T-helper 1 cell treated with Interleukin-12 subunit alpha and Interleukin-12 subunit beta and Interleukin-4 antibody, amounts not matched to agents 30 μg/mL and 1 μg/mL, for 36 hours (primary cell): ENCODE results near the gene NUP160.
"Not testable (repeated sequence)": the region's sequence is repeated elsewhere in the genome, so short reads cannot be mapped to it uniquely, and the experiment has no call there.

Source experiments
- H3K27ac Mint-ChIP-seq: one replicate; pipeline ENCODE4 v1.8.0; 2021; ENCODE audit warnings: mild to moderate bottlenecking, mixed read lengths
- H3K27me3 Mint-ChIP-seq: one replicate; pipeline ENCODE4 v1.8.0; 2021; ENCODE audit warnings: low read depth, mixed read lengths
- H3K36me3 Mint-ChIP-seq: one replicate; pipeline ENCODE4 v1.8.0; 2021; ENCODE audit warnings: low read depth, mixed read lengths
- H3K4me1 Mint-ChIP-seq: one replicate; pipeline ENCODE4 v1.8.0; 2021; ENCODE audit warnings: low read depth, mixed read lengths
- H3K4me3 Mint-ChIP-seq: one replicate; pipeline ENCODE4 v1.8.0; 2021; ENCODE audit warnings: mild to moderate bottlenecking, moderate library complexity, mixed read lengths
- H3K9me3 Mint-ChIP-seq: one replicate; pipeline ENCODE4 v1.8.0; 2021; ENCODE audit warnings: mixed read lengths

The NUP160 gene

GRCh38 chr11:47850337-47850736, 2.2 kb upstream of the NUP160 start:
- peak overlapping the region; percentile 50 for H3K4me3 Mint-ChIP-seq
- no peaks in the 10 kb centered on the region for H3K27me3 Mint-ChIP-seq
- peak overlapping the region; percentile 78 for H3K27ac Mint-ChIP-seq
- H3K36me3 Mint-ChIP-seq: peaks cover 17% of the 10 kb centered on the region
- H3K4me1 Mint-ChIP-seq: peaks cover 31% of the 10 kb centered on the region
- no peaks in the 10 kb centered on the region for H3K9me3 Mint-ChIP-seq

- Mint-ChIP-seq H3K4me1 (peaks cover 31% of the 10 kb centered on the region), H3K4me3 (peak overlapping the region; percentile 97), H3K27ac (peak overlapping the region; percentile 98)
These were observed 578 bp upstream of the NUP160 start for GRCh38 chr11:47848700-47849155.

DNA sequence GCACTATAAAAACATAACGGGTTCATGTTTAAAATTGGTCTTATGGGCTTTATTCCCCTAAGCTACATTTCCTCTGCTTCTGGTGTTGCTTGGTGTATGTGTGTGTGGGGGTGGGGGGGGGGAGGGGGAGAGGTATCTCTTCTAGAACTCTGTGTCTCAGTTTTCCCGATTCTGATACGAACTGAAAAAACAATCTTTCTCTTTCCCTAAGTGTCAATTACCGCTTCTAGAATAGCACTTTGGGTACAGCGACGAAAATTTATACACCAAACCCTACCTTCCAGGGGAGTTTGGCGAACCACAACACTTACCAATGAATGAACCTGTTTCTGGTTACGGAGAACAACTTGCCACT, 636 bp downstream of the NUP160 start:
- H3K27ac Mint-ChIP-seq: peak overlapping the region; percentile 98
- peaks cover 31% of the 10 kb centered on the region for H3K4me1 Mint-ChIP-seq
- no peaks in the 10 kb centered on the region for H3K27me3 Mint-ChIP-seq
- peaks cover 20% of the 10 kb centered on the region for H3K36me3 Mint-ChIP-seq
- H3K4me3 Mint-ChIP-seq: peak overlapping the region; percentile 97
- no peaks in the 10 kb centered on the region for H3K9me3 Mint-ChIP-seq

More at GRCh38 chr11:47848700-47849155, 578 bp upstream of the NUP160 start:
- Mint-ChIP-seq H3K27me3 (no peaks in the 10 kb centered on the region), H3K36me3 (peaks cover 20% of the 10 kb centered on the region), H3K9me3 (no peaks in the 10 kb centered on the region)

DNA sequence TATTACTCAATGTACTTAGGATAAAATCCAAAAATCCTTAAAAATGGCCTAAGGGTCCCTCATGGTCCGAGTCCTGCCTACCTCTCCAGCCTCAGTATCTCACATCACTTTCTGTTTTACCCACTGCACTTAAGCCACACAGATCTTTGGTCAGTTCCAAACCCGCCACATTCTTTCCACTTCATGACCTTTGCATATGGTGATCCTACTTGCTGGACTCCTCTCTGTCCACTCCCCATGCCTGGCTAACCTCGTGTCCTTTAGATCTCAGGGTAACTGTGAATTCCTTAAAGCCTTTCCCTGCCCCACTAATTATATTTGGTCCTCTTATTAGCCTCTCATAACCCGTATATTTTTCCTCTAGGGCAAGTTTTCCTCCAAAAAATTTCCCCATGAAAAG, 1.2 kb downstream of the NUP160 start:
- peak overlapping the region; percentile 98 for H3K27ac Mint-ChIP-seq
- peak overlapping the region; percentile 97 for H3K4me3 Mint-ChIP-seq
- H3K36me3 Mint-ChIP-seq: peaks cover 20% of the 10 kb centered on the region
- H3K9me3 Mint-ChIP-seq: no peaks in the 10 kb centered on the region
- H3K4me1 Mint-ChIP-seq: peaks cover 31% of the 10 kb centered on the region
- H3K27me3 Mint-ChIP-seq: no peaks in the 10 kb centered on the region

GRCh38 chr11:47843361-47844055, 4.6 kb downstream of the NUP160 start:
- Mint-ChIP-seq H3K27ac (no peak overlapping the region), H3K4me3 (no peak overlapping the region), H3K36me3 (peaks cover 21% of the 10 kb centered on the region), H3K9me3 (no peaks in the 10 kb centered on the region), H3K27me3 (no peaks in the 10 kb centered on the region), H3K4me1 (peaks cover 10% of the 10 kb centered on the region)

GRCh38 chr11:47842749-47843148, 5.4 kb downstream of the NUP160 start:
- H3K9me3 Mint-ChIP-seq: no peaks in the 10 kb centered on the region
- peaks cover 10% of the 10 kb centered on the region for H3K4me1 Mint-ChIP-seq
- no peak overlapping the region for H3K27ac Mint-ChIP-seq
- H3K4me3 Mint-ChIP-seq: no peak overlapping the region
- peaks cover 23% of the 10 kb centered on the region for H3K36me3 Mint-ChIP-seq
- H3K27me3 Mint-ChIP-seq: no peaks in the 10 kb centered on the region

DNA sequence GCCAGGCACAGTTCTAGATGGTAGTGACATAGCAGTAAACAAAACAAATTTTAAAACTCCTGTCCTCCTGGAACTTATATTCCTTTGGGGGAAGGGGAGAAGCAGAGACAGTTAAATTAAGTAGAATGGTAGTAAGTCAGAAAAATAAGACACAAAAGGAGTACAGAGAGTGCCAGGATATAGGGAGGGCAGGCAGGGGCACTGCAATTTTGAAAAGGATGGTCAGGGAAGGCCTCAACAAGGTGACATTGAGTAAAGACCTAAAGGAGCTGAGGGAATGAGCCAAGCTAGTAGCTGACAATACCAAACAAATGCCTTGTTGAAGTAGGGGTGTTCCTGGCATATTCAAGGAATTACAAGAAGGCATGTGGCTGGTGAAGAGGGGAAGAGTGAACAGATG, 10.2 kb downstream of the NUP160 start:
- no peaks in the 10 kb centered on the region for H3K9me3 Mint-ChIP-seq
- no peaks in the 10 kb centered on the region for H3K27me3 Mint-ChIP-seq
- no peak overlapping the region for H3K4me3 Mint-ChIP-seq
- no peaks in the 10 kb centered on the region for H3K4me1 Mint-ChIP-seq
- H3K27ac Mint-ChIP-seq: no peak overlapping the region
- peaks cover 32% of the 10 kb centered on the region for H3K36me3 Mint-ChIP-seq

DNA sequence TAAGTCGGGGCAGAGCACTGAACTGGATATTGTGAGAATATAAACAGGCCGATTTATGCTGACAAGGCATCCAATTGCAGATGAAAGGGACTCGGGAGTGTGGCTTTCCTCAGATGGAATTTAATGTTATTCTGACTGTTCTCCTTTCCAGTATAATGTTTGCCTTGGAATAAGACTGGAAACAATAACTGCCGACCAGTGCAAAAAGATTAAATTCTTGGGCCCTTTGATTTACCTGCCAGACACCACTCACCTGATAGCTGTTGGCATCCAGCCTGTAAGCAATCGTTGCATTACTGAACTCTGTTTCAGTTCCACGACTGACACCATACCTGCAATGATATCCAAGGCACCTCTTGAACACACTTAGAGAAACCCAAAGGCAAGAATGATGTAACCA, 10.9 kb downstream of the NUP160 start:
- no peak overlapping the region for H3K27ac Mint-ChIP-seq

GRCh38 chr11:47830013-47830412, 18.1 kb downstream of the NUP160 start:
- H3K27me3 Mint-ChIP-seq, H3K27ac Mint-ChIP-seq, H3K9me3 Mint-ChIP-seq, H3K4me3 Mint-ChIP-seq: not testable (repeated sequence)
- peaks cover 13% of the 10 kb centered on the region for H3K4me1 Mint-ChIP-seq
- peaks cover 43% of the 10 kb centered on the region for H3K36me3 Mint-ChIP-seq

More for the DNA sequence above, 10.9 kb downstream of the NUP160 start:
- Mint-ChIP-seq H3K36me3 (peaks cover 36% of the 10 kb centered on the region), H3K4me3 (no peak overlapping the region), H3K9me3 (no peaks in the 10 kb centered on the region), H3K4me1 (no peaks in the 10 kb centered on the region), H3K27me3 (no peaks in the 10 kb centered on the region)

- peaks cover 1% of the 10 kb centered on the region for H3K9me3 Mint-ChIP-seq
- no peak overlapping the region for H3K27ac Mint-ChIP-seq
These were observed 19.9 kb downstream of the NUP160 start for GRCh38 chr11:47828284-47828683.

DNA sequence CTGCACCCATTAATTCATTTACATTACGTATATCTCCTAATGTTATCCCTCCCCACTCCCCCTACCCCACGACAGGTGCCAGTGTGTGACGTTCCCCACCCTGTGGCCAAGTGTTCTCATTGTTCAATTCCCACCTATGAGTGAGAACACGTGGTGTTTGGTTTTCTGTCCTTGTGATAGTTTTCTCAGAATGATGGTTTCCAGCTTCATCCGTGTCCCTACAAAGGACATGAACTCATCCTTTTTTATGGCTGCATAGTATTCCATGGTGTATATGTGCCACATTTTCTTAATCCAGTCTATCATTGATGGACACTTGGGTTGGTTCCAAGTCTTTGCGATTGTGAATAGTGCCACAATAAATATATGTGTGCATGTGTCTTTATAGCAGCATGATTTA, 25.5 kb downstream of the NUP160 start:
- not testable (repeated sequence) for H3K27ac Mint-ChIP-seq, H3K9me3 Mint-ChIP-seq, H3K4me1 Mint-ChIP-seq, H3K27me3 Mint-ChIP-seq, H3K4me3 Mint-ChIP-seq
- peaks cover 42% of the 10 kb centered on the region for H3K36me3 Mint-ChIP-seq

More at GRCh38 chr11:47828284-47828683, 19.9 kb downstream of the NUP160 start:
- Mint-ChIP-seq H3K36me3 (peaks cover 39% of the 10 kb centered on the region), H3K27me3 (no peaks in the 10 kb centered on the region), H3K4me1 (peaks cover 13% of the 10 kb centered on the region), H3K4me3 (no peak overlapping the region)

DNA sequence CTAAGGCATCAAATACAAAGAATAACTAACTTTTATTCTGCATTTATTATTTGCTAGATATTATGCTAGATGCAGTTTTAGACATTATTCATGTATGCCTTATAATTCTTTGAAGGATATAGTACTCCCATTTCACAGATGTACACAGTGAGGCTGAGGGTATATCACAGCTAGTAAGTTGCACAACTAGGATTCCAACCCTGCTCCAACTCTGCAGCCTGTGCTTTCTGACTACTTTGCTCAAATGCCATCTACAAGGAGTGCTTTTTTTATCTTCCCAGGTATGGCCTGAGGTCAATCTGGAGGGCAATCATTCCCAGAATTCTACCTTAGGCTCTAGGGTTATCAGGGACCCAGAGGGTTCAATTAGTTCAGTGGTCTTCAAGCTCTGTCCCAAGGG, 28.4 kb downstream of the NUP160 start:
- H3K4me3 Mint-ChIP-seq: no peak overlapping the region
- H3K4me1 Mint-ChIP-seq: no peaks in the 10 kb centered on the region
- H3K27me3 Mint-ChIP-seq: no peaks in the 10 kb centered on the region
- peaks cover 7% of the 10 kb centered on the region for H3K9me3 Mint-ChIP-seq
- peaks cover 43% of the 10 kb centered on the region for H3K36me3 Mint-ChIP-seq
- peak overlapping the region; percentile 20 for H3K27ac Mint-ChIP-seq

DNA sequence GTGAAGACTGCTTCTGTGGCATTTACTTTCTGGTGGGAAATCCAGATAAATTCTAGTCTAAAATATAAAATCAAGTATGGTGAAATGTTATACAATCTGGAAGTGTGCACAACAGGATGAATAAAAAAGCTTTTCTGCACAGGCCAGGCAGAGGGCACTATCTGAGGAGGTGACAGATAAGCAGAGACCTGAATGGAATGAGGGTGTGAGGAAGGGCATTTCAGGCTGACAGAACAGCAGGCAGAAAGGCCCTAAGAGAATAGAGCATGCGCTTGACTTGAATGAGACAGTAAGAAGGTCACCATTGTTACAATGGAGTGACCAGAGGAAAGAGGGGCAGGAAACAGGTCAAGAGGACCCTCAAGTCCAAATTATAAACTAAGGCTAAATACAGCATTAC, 47.4 kb downstream of the NUP160 start:
- peaks cover 29% of the 10 kb centered on the region for H3K36me3 Mint-ChIP-seq
- H3K27me3 Mint-ChIP-seq: no peaks in the 10 kb centered on the region
- H3K4me1 Mint-ChIP-seq: peaks cover 8% of the 10 kb centered on the region
- no peak overlapping the region for H3K27ac Mint-ChIP-seq
- no peaks in the 10 kb centered on the region for H3K9me3 Mint-ChIP-seq
- H3K4me3 Mint-ChIP-seq: no peak overlapping the region

GRCh38 chr11:47797633-47798032, 50.5 kb downstream of the NUP160 start:
- Mint-ChIP-seq H3K27me3 (no peaks in the 10 kb centered on the region), H3K4me3 (no peak overlapping the region), H3K4me1 (peaks cover 8% of the 10 kb centered on the region), H3K27ac (peak overlapping the region; percentile 63), H3K36me3 (peaks cover 30% of the 10 kb centered on the region), H3K9me3 (no peaks in the 10 kb centered on the region)

- Mint-ChIP-seq H3K27ac (no peak overlapping the region), H3K4me3 (no peak overlapping the region), H3K9me3 (no peaks in the 10 kb centered on the region), H3K36me3 (peaks cover 29% of the 10 kb centered on the region), H3K4me1 (no peaks in the 10 kb centered on the region), H3K27me3 (no peaks in the 10 kb centered on the region)
These were observed 56.2 kb downstream of the NUP160 start for GRCh38 chr11:47791774-47792430.
